Gastrocnemius medialis (tissue), 4 donors: ENCODE measurements around the gene DCTN2. TPM values are rescaled to one million over a fixed set of nuclear protein-coding genes. Genes with fewer than 3 reads are reported as not detected.
"Not testable (repeated sequence)": the region's sequence is repeated elsewhere in the genome, so short reads cannot be mapped to it uniquely, and the experiment has no call there.

Source experiments
- ATAC-seq, 2 donors: fragments of 150-250 bp; one replicate each; pipeline ENCODE4 v1.9.1; 2016
- DNase-seq, 2 donors: peaks; one replicate each; pipeline ENCODE4 v3.0.0-alpha.2; 2019
- H3K27ac ChIP-seq, 4 donors: fragments of 200-600 bp; sonication (generic); 1 replicate in 1 of 4; 2 replicates in 3 of 4; pipeline ENCODE4 v1.5.1; 2016 to 2018; ENCODE audit warnings: mild to moderate bottlenecking in 2 of 4, moderate library complexity in 1 of 4
- H3K27me3 ChIP-seq, 3 donors: fragments of 200-600 bp; sonication (generic) in 2 of 3; 1 replicate in 1 of 3; 2 replicates in 2 of 3; pipeline versions ENCODE4 v1.5.1 to v1.6.0; 2016 to 2019; ENCODE audit warnings: mild to moderate bottlenecking in 1 of 3, moderate library complexity in 1 of 3
- H3K36me3 ChIP-seq, 2 donors: fragments of 200-600 bp; sonication (generic) in 1 of 2; one replicate each; pipeline ENCODE4 v1.5.1; 2017 to 2018
- H3K4me1 ChIP-seq, 2 donors: fragments of 200-600 bp; sonication (generic) in 1 of 2; one replicate each; pipeline ENCODE4 v1.5.1; 2016 to 2017; ENCODE audit warnings: mild to moderate bottlenecking in 2 of 2
- H3K4me3 ChIP-seq, 4 donors: fragments of 200-600 bp; sonication (generic) in 3 of 4; 1 replicate in 1 of 4; 2 replicates in 3 of 4; pipeline ENCODE4 v1.5.1; 2016 to 2019; ENCODE audit warnings: mild to moderate bottlenecking in 2 of 4
- H3K9me3 ChIP-seq, 3 donors: fragments of 200-600 bp; sonication (generic) in 2 of 3; 1 replicate in 1 of 3; 2 replicates in 2 of 3; pipeline ENCODE4 v1.5.1; 2016 to 2019
- POLR2A ChIP-seq, 2 donors: fragments of 450-650 bp; IDR thresholded peaks; one replicate each; pipeline ENCODE4 v1.6.1; 2017; ENCODE audit warnings: antibody characterized with exemption in 2 of 2, mild to moderate bottlenecking in 2 of 2, moderate library complexity in 2 of 2
- in situ Hi-C, 4 donors: fragments of 200-750 bp; cut with MboI; loops; one replicate each; pipeline versions ENCODE4 v1.15.0 to v1.8.0; 2017; ENCODE audit warnings: low sequenced_read_pairs in 4 of 4
- intact Hi-C: fragments of 100-400 bp; cut with DNase I; formaldehyde crosslinking; loops from one replicate; pipeline ENCODE4 v1.15.1; 2023; ENCODE audit warnings: low total_unique reads
- total RNA-seq, 4 donors: library from RNA; depleted of rRNA; stranded (reverse); fragments of >200 nt; gene quantifications; one replicate each; pipeline versions ENCODE4 v1.1.0 to v1.2.3, GENCODE V29; 2016
- TF ChIP-seq, protein P1 (sequence below), 5 experiments: fragments of 450-650 bp in 3 of 5; fragments of 200-600 bp in 2 of 5; sonication (generic) in 2 of 5; IDR thresholded peaks in 4 of 5; conservative IDR thresholded peaks in 1 of 5; 1 replicate in 4 of 5; 2 replicates in 1 of 5; pipeline ENCODE4 v1.5.1; 2016 to 2019; ENCODE audit warnings: antibody characterized with exemption in 5 of 5, mild to moderate bottlenecking in 3 of 5, moderate library complexity in 3 of 5

DCTN2 gene
- total RNA-seq, 4 donors from 2014 or later = 147 to 265 (median 177) TPM

DNA sequence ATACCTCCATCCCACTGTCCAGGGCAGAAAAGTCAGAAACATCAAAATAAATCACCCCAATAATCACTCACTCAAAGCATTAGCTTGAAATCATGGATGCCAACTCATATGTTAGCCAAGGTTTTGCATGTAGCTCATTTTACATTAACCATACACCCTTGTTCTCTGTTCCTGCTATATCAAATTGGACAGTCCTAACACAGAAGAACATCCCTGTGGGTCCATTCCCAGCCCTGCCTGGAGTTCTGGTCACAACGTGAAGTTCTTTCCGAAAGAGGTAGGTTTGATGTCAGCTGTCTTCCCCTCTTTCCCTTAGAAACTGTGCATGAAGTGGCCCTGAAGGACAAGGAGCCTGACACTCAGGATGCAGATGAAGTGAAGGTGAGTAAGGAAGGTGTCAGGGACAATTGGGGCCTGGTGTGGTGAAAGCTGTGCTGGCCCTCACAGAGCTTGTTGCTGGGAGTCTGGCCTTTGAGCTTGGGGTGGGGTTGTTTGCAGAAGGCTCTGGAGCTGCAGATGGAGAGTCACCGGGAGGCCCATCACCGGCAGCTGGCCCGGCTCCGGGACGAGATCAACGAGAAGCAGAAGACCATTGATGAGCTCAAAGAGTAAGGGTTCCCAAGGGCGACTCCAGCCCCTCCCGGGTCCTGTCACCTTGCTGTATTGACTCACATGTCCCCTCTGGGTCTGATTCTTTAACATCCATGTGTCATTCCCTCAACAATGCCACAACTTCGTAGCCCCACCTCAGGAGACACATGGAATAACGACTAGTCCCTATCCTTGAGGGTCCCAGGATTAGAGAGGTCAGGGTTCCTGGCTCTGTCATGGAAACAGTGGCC, 29.0 kb upstream of the DCTN2 start:
- in situ Hi-C loops (loop anchor here in 1 of 4 donors (10.0 kb wide), 1 partner anchor 49 kb away; no protein-coding TSS in a partner anchor), intact Hi-C loops (no loop called here)
- DNase-seq = no peak

GRCh38 chr12:57574795-57575194, 27.8 kb upstream of the DCTN2 start:
- Histone ChIP-seq H3K9me3 (no peaks in the 10 kb centered on the region), H3K27me3 (no peaks in the 10 kb centered on the region), H3K27ac (no peak overlapping the region), H3K36me3 (no peaks in the 10 kb centered on the region), H3K4me3 (no peak overlapping the region), H3K4me1 (no peaks in the 10 kb centered on the region)
- DNase-seq = no peak
- ATAC-seq = no peak
- TF ChIP-seq, protein P1, sequence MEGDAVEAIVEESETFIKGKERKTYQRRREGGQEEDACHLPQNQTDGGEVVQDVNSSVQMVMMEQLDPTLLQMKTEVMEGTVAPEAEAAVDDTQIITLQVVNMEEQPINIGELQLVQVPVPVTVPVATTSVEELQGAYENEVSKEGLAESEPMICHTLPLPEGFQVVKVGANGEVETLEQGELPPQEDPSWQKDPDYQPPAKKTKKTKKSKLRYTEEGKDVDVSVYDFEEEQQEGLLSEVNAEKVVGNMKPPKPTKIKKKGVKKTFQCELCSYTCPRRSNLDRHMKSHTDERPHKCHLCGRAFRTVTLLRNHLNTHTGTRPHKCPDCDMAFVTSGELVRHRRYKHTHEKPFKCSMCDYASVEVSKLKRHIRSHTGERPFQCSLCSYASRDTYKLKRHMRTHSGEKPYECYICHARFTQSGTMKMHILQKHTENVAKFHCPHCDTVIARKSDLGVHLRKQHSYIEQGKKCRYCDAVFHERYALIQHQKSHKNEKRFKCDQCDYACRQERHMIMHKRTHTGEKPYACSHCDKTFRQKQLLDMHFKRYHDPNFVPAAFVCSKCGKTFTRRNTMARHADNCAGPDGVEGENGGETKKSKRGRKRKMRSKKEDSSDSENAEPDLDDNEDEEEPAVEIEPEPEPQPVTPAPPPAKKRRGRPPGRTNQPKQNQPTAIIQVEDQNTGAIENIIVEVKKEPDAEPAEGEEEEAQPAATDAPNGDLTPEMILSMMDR (IDR thresholded peaks at IDR 0.05 in 4 of 5, conservative IDR thresholded peaks at IDR 0.05 in 1 of 5) = no peak
- no peak for TF ChIP-seq POLR2A (IDR thresholded peaks at IDR 0.05)
- in situ Hi-C loops (loop anchor here in 1 of 4 donors (10.0 kb wide), 1 partner anchor 50 kb away; no protein-coding TSS in a partner anchor), intact Hi-C loops (no loop called here)

More for the DNA sequence above, 29.0 kb upstream of the DCTN2 start:
- Histone ChIP-seq H3K9me3 (no peaks in the 10 kb centered on the region), H3K4me1 (no peaks in the 10 kb centered on the region), H3K27me3 (no peaks in the 10 kb centered on the region), H3K36me3 (no peaks in the 10 kb centered on the region), H3K4me3 (no peak overlapping the region), H3K27ac (no peak overlapping the region)
- TF ChIP-seq, protein P1 (IDR thresholded peaks at IDR 0.05 in 4 of 5, conservative IDR thresholded peaks at IDR 0.05 in 1 of 5) = no peak
- no peak for TF ChIP-seq POLR2A (IDR thresholded peaks at IDR 0.05)
- no peak for ATAC-seq

DNA sequence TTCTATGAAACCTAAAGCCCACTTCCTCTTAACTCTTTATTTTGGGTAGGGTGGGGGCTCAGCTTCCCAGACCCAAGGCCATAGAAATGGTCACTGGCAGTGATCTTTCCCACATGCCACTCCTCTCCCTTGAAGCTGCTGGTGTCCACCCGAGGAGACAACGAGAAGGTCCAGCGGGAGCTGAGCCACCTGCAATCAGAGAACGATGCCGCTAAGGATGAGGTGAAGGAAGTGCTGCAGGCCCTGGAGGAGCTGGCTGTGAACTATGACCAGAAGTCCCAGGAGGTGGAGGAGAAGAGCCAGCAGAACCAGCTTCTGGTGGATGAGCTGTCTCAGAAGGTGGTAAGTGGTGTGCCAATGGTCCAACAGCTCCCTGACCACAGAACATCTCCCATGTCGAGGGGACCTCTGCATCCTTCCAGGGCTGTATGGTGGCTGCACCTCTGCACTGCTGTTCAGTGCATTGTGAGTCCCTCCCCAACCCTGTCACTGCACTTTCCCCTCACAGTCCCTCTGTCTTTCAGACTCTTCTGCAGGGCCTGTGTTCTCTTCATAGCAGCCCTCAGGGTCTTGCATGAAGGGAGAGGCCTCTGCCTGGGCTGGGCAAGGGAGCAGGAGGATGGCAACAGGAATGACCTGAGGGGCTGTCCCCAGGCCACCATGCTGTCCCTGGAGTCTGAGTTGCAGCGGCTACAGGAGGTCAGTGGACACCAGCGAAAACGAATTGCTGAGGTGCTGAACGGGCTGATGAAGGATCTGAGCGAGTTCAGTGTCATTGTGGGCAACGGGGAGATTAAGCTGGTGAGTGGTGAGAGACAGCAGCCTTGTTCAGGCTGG, 25.2 kb upstream of the DCTN2 start:
- in situ Hi-C loops = loop anchor here in 1 of 4 donors (10.0 kb wide), 1 partner anchor 53 kb away; no protein-coding TSS in a partner anchor
- TF ChIP-seq POLR2A (IDR thresholded peaks at IDR 0.05) = no peak
- TF ChIP-seq, protein P1 (IDR thresholded peaks at IDR 0.05 in 4 of 5, conservative IDR thresholded peaks at IDR 0.05 in 1 of 5) = no peak

GRCh38 chr12:57570438-57570837, 23.4 kb upstream of the DCTN2 start:
- H3K27me3 ChIP-seq, DNase-seq, ATAC-seq, H3K27ac ChIP-seq, H3K4me3 ChIP-seq, H3K9me3 ChIP-seq, H3K4me1 ChIP-seq, H3K36me3 ChIP-seq, intact Hi-C loops: not testable (repeated sequence)
- in situ Hi-C loops = loop anchor here in 1 of 4 donors (10.0 kb wide), 1 partner anchor 54 kb away; no protein-coding TSS in a partner anchor

More for the DNA sequence above, 25.2 kb upstream of the DCTN2 start:
- no peak overlapping the region for H3K4me3 ChIP-seq
- DNase-seq (no peak), ATAC-seq (no peak)
- H3K36me3 ChIP-seq = no peaks in the 10 kb centered on the region
- no peak overlapping the region for H3K27ac ChIP-seq
- no peaks in the 10 kb centered on the region for H3K9me3 ChIP-seq
- intact Hi-C loops = no loop called here
- H3K27me3 ChIP-seq = peaks cover 0 to 3% (median 3%) of the 10 kb centered on the region in 3 donors
- H3K4me1 ChIP-seq = no peaks in the 10 kb centered on the region
